ENCODE results near the gene PRDM2.

The PRDM2 gene

DNA sequence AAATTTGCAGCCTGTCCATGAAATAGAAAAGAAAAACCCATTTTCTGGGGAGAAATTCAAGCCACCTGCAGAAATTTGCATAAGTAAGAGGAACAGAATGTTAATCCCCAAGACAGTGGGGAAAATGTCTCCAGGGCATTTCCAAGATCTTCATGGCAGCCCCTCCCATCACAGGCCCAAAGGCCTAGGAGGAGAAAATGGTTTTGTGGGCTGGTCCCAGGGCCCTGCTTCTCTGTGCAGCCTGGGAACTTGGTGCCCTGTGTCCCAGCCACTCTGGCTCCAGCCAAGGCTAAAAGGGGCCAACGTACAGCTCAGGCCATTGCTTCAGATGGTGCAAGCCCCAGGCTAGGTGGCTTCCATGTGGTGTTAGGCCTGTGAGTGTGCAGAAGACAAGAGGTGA lies 155.6 kb downstream of the PRDM2 start:
- Histone ChIP-seq H2AK5ac (ENCODE audit: low read length) (no peak overlapping the region), H3K36me3 (ENCODE audit: control insufficient read depth in 1 of 2, insufficient read depth in 2 of 2, low read length in 2 of 2) (no peaks in the 10 kb centered on the region), H3K4me3 (ENCODE audit: low read depth, low read length) (no peak overlapping the region), H3K4me2 (ENCODE audit: low read length) (no peak overlapping the region), H3K14ac (ENCODE audit: low read length) (no peak overlapping the region), H3K9me3 (ENCODE audit: insufficient read depth, low read depth, low read length) (peaks cover 9% of the 10 kb centered on the region), H3K79me1 (ENCODE audit: low read length) (no peaks in the 10 kb centered on the region), H2BK5ac (ENCODE audit: low read depth, low read length, poor library complexity) (no peak overlapping the region), H3K4me1 (ENCODE audit: control insufficient read depth in 1 of 2, insufficient read depth in 2 of 2, low read length in 2 of 2) (no peaks in the 10 kb centered on the region), H4K91ac (ENCODE audit: low read depth, low read length) (no peak overlapping the region), H3K79me2 (ENCODE audit: control insufficient read depth, insufficient read depth, low read length, poor library complexity) (no peaks in the 10 kb centered on the region), H2BK12ac (ENCODE audit: low read length) (no peak overlapping the region), H3K23ac (ENCODE audit: low read length) (no peak overlapping the region), H2AFZ (ENCODE audit: insufficient read depth, low read length, poor library complexity) (no peak overlapping the region), H4K12ac (ENCODE audit: low read depth, low read length) (no peak overlapping the region), H3K27me3 (ENCODE audit: insufficient read depth, low read length) (no peaks in the 10 kb centered on the region), H2BK120ac (ENCODE audit: insufficient read depth, low read length, poor library complexity) (no peak overlapping the region), H3K18ac (ENCODE audit: low read length) (no peak overlapping the region), H3K27ac (ENCODE audit: low read depth, low read length) (no peak overlapping the region), H4K8ac (ENCODE audit: low read depth, low read length) (no peak overlapping the region), H3K4ac (ENCODE audit: low read depth, low read length) (no peak overlapping the region), H3K9ac (ENCODE audit: low read length) (no peak overlapping the region)
- no peak for DNase-seq
- no CpG with 5 or more reads among the region's 1 CpG for WGBS (ENCODE audit: extremely low coverage, insufficient coverage, insufficient read length)

DNA sequence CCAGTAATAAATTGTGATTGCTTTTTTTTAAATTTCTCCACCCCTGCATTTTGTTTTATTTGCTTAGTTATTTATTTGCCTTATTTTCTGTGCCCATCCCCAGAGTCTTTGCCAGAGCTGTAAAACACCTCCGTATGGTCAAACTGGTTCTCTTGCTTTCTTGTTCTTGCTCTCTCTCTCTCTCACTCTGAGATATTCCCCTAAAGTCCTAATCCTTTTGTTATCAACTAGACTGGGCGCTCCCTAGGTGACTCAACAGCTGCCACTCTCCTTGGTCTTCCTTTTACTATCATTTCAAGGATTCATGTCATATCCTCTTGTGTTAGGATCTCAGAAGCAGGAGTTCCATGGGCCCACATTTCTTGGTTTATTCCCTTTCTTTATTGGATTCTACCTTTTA lies 160.0 kb downstream of the PRDM2 start:
- no peak overlapping the region for H3K4ac ChIP-seq (ENCODE audit: low read depth, low read length)
- no peak overlapping the region for H2BK5ac ChIP-seq (ENCODE audit: low read depth, low read length, poor library complexity)
- H4K8ac ChIP-seq (ENCODE audit: low read depth, low read length): no peak overlapping the region
- H3K4me3 ChIP-seq (ENCODE audit: low read depth, low read length): no peak overlapping the region
- no CpG with 5 or more reads among the region's 2 CpGs for WGBS (ENCODE audit: extremely low coverage, insufficient coverage, insufficient read length)
- H3K9ac ChIP-seq (ENCODE audit: low read length): no peak overlapping the region
- no peak overlapping the region for H2AFZ ChIP-seq (ENCODE audit: insufficient read depth, low read length, poor library complexity)
- no peak overlapping the region for H3K27ac ChIP-seq (ENCODE audit: low read depth, low read length)
- no peak overlapping the region for H2BK12ac ChIP-seq (ENCODE audit: low read length)
- H3K4me2 ChIP-seq (ENCODE audit: low read length): no peak overlapping the region
- no peak overlapping the region for H3K18ac ChIP-seq (ENCODE audit: low read length)
- no peaks in the 10 kb centered on the region for H3K36me3 ChIP-seq (ENCODE audit: control insufficient read depth in 1 of 2, insufficient read depth in 2 of 2, low read length in 2 of 2)
- no peak for DNase-seq
- no peaks in the 10 kb centered on the region for H3K4me1 ChIP-seq (ENCODE audit: control insufficient read depth in 1 of 2, insufficient read depth in 2 of 2, low read length in 2 of 2)
- H3K23ac ChIP-seq (ENCODE audit: low read length): no peak overlapping the region
- H2AK5ac ChIP-seq (ENCODE audit: low read length): no peak overlapping the region
- no peak overlapping the region for H2BK120ac ChIP-seq (ENCODE audit: insufficient read depth, low read length, poor library complexity)
- H3K79me1 ChIP-seq (ENCODE audit: low read length): no peaks in the 10 kb centered on the region
- no peak overlapping the region for H4K91ac ChIP-seq (ENCODE audit: low read depth, low read length)
- no peaks in the 10 kb centered on the region for H3K27me3 ChIP-seq (ENCODE audit: insufficient read depth, low read length)
- no peaks in the 10 kb centered on the region for H3K79me2 ChIP-seq (ENCODE audit: control insufficient read depth, insufficient read depth, low read length, poor library complexity)
- H4K12ac ChIP-seq (ENCODE audit: low read depth, low read length): no peak overlapping the region
- no peak overlapping the region for H3K14ac ChIP-seq (ENCODE audit: low read length)
- H3K9me3 ChIP-seq (ENCODE audit: insufficient read depth, low read depth, low read length): peaks cover 8% of the 10 kb centered on the region

DNA sequence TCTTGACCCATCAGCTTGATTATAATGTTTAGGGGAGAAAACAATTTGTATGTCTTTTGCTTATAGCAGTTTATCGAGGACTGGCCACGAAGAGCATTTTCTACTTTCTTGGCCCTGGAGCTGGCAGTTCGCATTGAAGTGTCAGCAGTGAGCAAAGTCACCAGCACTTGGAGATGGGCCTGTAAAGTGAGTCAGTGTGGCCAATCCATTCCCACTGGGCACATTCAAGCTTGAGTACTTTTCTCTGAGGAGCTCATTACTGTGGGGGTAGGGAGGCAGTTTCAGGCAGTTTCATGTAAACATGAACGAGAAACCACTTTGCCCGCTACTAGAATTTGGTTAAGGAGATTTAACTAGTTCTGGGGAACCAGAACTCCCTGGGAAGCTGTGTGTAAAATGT lies 164.8 kb downstream of the PRDM2 start:
- no CpG with 5 or more reads among the region's 5 CpGs for WGBS (ENCODE audit: extremely low coverage, insufficient coverage, insufficient read length)
- no peak overlapping the region for H4K91ac ChIP-seq (ENCODE audit: low read depth, low read length)
- no peaks in the 10 kb centered on the region for H3K4me1 ChIP-seq (ENCODE audit: control insufficient read depth in 1 of 2, insufficient read depth in 2 of 2, low read length in 2 of 2)

DNA sequence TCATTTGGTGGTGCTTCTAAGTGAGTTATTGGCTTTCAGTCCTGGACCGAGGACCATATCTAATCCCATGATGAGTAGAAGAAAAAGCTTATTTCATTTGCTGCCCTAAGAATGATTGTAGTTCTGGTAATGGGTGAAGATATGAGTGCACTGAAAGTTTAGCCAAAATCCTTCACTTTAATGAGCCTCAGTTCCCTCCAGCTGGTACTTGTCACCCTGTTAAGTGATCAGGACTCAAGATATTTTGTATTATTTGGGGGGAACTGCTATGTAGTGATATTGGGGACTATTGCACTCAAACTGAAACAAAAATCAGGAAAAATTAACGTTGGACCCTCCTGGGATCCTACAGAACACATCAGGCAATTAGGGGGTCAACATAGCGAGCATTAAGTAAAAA lies 165.9 kb downstream of the PRDM2 start:
- Histone ChIP-seq H3K9ac (ENCODE audit: low read length) (no peak overlapping the region), H3K79me2 (ENCODE audit: control insufficient read depth, insufficient read depth, low read length, poor library complexity) (no peaks in the 10 kb centered on the region), H3K9me3 (ENCODE audit: insufficient read depth, low read depth, low read length) (peaks cover 4% of the 10 kb centered on the region), H3K4me2 (ENCODE audit: low read length) (no peak overlapping the region), H3K23ac (ENCODE audit: low read length) (no peak overlapping the region), H3K4me1 (ENCODE audit: control insufficient read depth in 1 of 2, insufficient read depth in 2 of 2, low read length in 2 of 2) (no peaks in the 10 kb centered on the region), H3K14ac (ENCODE audit: low read length) (no peak overlapping the region), H3K79me1 (ENCODE audit: low read length) (no peaks in the 10 kb centered on the region), H2BK5ac (ENCODE audit: low read depth, low read length, poor library complexity) (no peak overlapping the region), H3K4me3 (ENCODE audit: low read depth, low read length) (no peak overlapping the region), H3K27ac (ENCODE audit: low read depth, low read length) (no peak overlapping the region), H4K12ac (ENCODE audit: low read depth, low read length) (no peak overlapping the region), H3K36me3 (ENCODE audit: control insufficient read depth in 1 of 2, insufficient read depth in 2 of 2, low read length in 2 of 2) (no peaks in the 10 kb centered on the region), H3K18ac (ENCODE audit: low read length) (no peak overlapping the region), H4K91ac (ENCODE audit: low read depth, low read length) (no peak overlapping the region), H3K4ac (ENCODE audit: low read depth, low read length) (no peak overlapping the region), H3K27me3 (ENCODE audit: insufficient read depth, low read length) (no peaks in the 10 kb centered on the region), H2BK120ac (ENCODE audit: insufficient read depth, low read length, poor library complexity) (no peak overlapping the region), H2BK12ac (ENCODE audit: low read length) (no peak overlapping the region), H2AK5ac (ENCODE audit: low read length) (no peak overlapping the region), H2AFZ (ENCODE audit: insufficient read depth, low read length, poor library complexity) (no peak overlapping the region), H4K8ac (ENCODE audit: low read depth, low read length) (no peak overlapping the region)
- no CpG with 5 or more reads among the region's 3 CpGs for WGBS (ENCODE audit: extremely low coverage, insufficient coverage, insufficient read length)
- no peak for DNase-seq

More for the DNA sequence above, 164.8 kb downstream of the PRDM2 start:
- Histone ChIP-seq H3K14ac (ENCODE audit: low read length) (no peak overlapping the region), H3K9ac (ENCODE audit: low read length) (no peak overlapping the region), H3K4me2 (ENCODE audit: low read length) (no peak overlapping the region), H3K27me3 (ENCODE audit: insufficient read depth, low read length) (no peaks in the 10 kb centered on the region), H3K79me1 (ENCODE audit: low read length) (no peaks in the 10 kb centered on the region), H3K27ac (ENCODE audit: low read depth, low read length) (no peak overlapping the region), H4K12ac (ENCODE audit: low read depth, low read length) (no peak overlapping the region), H3K18ac (ENCODE audit: low read length) (no peak overlapping the region), H2BK12ac (ENCODE audit: low read length) (no peak overlapping the region), H3K23ac (ENCODE audit: low read length) (no peak overlapping the region), H3K79me2 (ENCODE audit: control insufficient read depth, insufficient read depth, low read length, poor library complexity) (no peaks in the 10 kb centered on the region), H3K4ac (ENCODE audit: low read depth, low read length) (no peak overlapping the region), H4K8ac (ENCODE audit: low read depth, low read length) (no peak overlapping the region), H2AFZ (ENCODE audit: insufficient read depth, low read length, poor library complexity) (no peak overlapping the region), H3K36me3 (ENCODE audit: control insufficient read depth in 1 of 2, insufficient read depth in 2 of 2, low read length in 2 of 2) (no peaks in the 10 kb centered on the region), H3K4me3 (ENCODE audit: low read depth, low read length) (no peak overlapping the region), H2AK5ac (ENCODE audit: low read length) (no peak overlapping the region), H3K9me3 (ENCODE audit: insufficient read depth, low read depth, low read length) (peaks cover 4% of the 10 kb centered on the region), H2BK5ac (ENCODE audit: low read depth, low read length, poor library complexity) (no peak overlapping the region), H2BK120ac (ENCODE audit: insufficient read depth, low read length, poor library complexity) (no peak overlapping the region)
- DNase-seq: no peak
